ENCODE data around the gene SLC22A7.
"Not testable (repeated sequence)": the region's sequence is repeated elsewhere in the genome, so short reads cannot be mapped to it uniquely, and the experiment has no call there.

Gene SLC22A7

GRCh38 chr6:43295456-43295855, 2.6 kb upstream of the SLC22A7 start:
- TF ChIP-seq, protein P1, sequence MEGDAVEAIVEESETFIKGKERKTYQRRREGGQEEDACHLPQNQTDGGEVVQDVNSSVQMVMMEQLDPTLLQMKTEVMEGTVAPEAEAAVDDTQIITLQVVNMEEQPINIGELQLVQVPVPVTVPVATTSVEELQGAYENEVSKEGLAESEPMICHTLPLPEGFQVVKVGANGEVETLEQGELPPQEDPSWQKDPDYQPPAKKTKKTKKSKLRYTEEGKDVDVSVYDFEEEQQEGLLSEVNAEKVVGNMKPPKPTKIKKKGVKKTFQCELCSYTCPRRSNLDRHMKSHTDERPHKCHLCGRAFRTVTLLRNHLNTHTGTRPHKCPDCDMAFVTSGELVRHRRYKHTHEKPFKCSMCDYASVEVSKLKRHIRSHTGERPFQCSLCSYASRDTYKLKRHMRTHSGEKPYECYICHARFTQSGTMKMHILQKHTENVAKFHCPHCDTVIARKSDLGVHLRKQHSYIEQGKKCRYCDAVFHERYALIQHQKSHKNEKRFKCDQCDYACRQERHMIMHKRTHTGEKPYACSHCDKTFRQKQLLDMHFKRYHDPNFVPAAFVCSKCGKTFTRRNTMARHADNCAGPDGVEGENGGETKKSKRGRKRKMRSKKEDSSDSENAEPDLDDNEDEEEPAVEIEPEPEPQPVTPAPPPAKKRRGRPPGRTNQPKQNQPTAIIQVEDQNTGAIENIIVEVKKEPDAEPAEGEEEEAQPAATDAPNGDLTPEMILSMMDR (IDR thresholded peaks at IDR 0.05; ENCODE audit: insufficient read depth, low read depth, low read length, missing control alignments) = no peak
- H3K4me3 ChIP-seq (ENCODE audit: low read length) = no peak overlapping the region

DNA sequence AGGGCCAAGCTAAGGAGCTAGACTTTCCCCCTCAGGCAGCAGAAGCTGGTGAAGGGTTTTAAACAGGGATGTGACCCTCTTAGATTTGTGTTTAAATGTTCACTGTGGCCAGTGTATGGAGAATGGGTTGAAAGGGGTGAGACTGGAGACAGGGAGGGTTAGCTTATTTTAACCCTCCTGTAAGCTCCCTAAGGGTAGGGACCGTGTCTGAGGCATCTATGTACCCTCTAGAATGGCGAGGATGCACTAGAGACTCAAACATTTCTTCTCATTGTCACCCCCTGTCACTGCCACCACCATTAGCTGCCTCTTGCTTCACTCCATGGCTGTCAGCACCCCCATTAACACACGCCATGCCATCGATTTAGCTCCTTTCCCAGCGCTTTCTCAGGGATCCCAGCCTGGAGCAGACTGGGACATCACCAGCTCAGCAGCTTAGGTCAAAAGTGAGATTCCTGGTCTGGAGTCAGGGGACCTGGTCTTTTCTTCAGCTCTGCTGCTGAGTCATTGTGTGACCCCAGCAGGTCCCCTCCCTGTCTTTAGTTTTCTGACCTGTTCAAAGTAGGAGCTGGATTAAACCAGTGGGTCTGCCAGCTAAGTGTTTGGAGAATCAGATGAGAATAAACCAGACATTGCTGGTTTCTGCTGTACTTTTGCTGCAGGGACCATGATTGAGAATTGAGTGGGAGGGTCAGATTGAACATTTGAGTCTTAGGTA, 1.1 kb upstream of the SLC22A7 start:
- H3K4me3 ChIP-seq (ENCODE audit: low read length) = no peak overlapping the region
- TF ChIP-seq, protein P1 (IDR thresholded peaks at IDR 0.05; ENCODE audit: insufficient read depth, low read depth, low read length, missing control alignments) = no peak
- DNase-seq (ENCODE audit: low read depth) = no peak

More at GRCh38 chr6:43295456-43295855, 2.6 kb upstream of the SLC22A7 start:
- no peak for DNase-seq (ENCODE audit: low read depth)

DNA sequence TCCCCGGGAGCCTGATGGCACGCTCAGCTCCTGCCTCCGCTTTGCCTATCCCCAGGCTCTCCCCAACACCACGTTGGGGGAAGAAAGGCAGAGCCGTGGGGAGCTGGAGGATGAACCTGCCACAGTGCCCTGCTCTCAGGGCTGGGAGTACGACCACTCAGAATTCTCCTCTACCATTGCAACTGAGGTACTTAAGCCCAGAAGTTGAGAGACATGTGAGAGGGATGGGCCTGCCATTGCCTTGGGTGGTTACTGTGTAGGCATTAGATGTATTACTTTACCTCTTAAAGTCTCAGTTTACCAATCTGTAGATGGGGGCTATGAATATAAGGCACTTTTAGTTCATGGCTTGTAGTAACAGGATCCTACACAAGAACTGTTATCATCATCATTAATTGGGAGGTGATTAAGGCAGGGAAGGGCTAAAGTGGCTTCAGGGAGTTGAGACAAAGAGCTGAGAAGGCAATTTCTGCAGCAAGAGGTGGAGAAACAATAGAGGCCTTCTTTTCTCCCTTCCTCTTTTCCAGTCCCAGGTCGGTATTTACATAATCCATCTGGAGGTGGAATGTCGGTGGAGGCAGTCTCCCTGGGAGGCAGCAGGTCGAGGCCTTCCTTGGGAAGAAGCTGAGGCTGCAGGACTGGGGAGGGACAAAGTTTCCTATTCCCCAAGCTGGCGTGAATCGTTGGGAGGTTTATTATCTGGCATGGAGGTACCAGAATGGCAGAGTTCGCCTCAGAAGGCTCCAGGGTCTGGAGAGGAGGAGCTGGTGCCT, 691 bp downstream of the SLC22A7 start:
- TF ChIP-seq, protein P1 (IDR thresholded peaks at IDR 0.05; ENCODE audit: insufficient read depth, low read depth, low read length, missing control alignments) = no peak
- DNase-seq (ENCODE audit: low read depth) = no peak
- H3K4me3 ChIP-seq (ENCODE audit: low read length) = no peak overlapping the region

DNA sequence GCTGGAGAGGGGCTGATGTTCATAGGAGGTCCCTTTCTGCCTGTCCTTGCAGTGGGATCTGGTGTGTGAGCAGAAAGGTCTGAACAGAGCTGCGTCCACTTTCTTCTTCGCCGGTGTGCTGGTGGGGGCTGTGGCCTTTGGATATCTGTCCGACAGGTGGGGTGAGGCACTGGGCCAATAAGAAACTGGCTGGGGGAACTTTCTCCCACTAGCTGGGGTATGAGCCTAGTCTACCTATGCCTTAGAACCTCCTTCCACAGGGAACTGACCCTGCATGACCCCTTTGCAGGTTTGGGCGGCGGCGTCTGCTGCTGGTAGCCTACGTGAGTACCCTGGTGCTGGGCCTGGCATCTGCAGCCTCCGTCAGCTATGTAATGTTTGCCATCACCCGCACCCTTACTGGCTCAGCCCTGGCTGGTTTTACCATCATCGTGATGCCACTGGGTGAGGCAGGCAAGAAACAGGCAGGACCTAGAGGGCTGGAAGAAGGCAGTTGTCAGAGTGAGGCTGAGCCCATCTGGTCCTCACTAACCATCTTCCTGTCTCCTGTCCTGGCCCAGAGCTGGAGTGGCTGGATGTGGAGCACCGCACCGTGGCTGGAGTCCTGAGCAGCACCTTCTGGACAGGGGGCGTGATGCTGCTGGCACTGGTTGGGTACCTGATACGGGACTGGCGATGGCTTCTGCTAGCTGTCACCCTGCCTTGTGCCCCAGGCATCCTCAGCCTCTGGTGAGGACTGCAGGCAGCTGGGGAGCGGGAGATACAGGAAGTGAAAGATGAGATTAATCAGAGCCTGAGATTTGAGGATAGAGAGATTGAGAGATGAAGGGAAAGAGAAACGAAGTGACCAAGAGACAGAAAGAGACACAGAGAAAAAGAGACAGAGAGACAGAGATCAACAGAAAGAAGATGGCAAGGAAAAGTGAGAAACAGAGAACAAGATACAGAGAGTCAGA, 1.6 kb downstream of the SLC22A7 start:
- DNase-seq (ENCODE audit: low read depth) = no peak
- TF ChIP-seq, protein P1 (IDR thresholded peaks at IDR 0.05; ENCODE audit: insufficient read depth, low read depth, low read length, missing control alignments) = no peak
- H3K4me3 ChIP-seq (ENCODE audit: low read length) = no peak overlapping the region

DNA sequence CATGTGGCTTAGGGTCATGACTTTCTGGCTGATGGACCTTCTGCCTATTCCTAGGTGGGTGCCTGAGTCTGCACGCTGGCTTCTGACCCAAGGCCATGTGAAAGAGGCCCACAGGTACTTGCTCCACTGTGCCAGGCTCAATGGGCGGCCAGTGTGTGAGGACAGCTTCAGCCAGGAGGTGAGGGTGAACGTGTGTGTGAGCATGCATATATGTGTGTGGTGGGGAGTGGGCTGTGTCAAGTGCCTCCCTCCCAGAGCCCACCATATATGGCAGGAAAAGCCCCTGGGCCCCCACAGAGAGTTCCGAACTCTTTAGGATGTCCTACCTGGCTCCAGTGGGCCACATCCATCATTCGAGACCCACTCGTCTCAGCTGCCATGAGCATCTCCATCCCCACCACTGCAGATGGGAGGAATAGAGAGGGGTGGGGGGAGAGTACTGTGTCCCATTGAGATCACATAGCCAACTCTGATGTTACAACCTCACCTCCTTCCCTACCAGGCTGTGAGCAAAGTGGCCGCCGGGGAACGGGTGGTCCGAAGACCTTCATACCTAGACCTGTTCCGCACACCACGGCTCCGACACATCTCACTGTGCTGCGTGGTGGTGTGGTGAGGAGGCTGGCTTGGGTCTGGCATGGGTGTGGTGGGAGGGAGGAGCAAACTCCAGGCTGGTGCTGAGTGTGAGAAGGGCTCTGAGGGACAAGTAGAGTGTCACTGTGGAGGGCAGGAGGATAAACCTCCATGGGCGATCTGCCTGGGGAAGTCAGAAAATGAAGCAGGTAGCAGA, 3.2 kb downstream of the SLC22A7 start:
- H3K4me3 ChIP-seq (ENCODE audit: low read length) = no peak overlapping the region
- TF ChIP-seq, protein P1 (IDR thresholded peaks at IDR 0.05; ENCODE audit: insufficient read depth, low read depth, low read length, missing control alignments) = no peak
- DNase-seq (ENCODE audit: low read depth) = no peak

DNA sequence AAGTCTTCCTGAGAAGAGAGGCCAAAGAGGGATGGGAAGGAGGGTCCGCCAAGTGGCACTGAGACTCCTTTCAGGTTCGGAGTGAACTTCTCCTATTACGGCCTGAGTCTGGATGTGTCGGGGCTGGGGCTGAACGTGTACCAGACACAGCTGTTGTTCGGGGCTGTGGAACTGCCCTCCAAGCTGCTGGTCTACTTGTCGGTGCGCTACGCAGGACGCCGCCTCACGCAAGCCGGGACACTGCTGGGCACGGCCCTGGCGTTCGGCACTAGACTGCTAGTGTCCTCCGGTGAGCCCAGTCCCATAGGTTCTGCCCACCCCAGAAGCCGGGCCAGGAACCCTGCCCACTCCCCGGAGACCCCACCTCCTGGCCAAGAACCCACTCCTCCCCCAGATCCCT, 4.1 kb downstream of the SLC22A7 start:
- no peak for DNase-seq (ENCODE audit: low read depth)
- no peak overlapping the region for H3K4me3 ChIP-seq (ENCODE audit: low read length)
- TF ChIP-seq, protein P1 (IDR thresholded peaks at IDR 0.05; ENCODE audit: insufficient read depth, low read depth, low read length, missing control alignments) = no peak

DNA sequence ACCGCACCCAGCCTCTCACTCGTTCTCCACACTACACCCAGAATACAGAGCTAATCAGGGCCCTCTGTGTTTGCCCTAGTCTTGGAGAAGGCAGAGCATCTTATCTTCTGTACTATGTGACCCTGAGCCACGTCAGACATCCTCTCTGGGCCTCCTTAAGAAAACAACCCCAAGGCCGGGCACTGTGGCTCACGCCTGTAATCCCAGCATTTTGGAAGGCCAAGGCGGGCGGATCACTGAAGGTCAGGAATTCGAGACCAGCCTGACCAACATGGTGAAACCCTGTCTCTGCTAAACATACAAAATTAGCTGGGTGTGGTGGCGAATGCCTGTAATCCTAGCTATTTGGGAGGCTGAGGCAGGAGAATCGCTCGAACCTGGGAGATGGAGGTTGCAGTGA, 4.9 kb downstream of the SLC22A7 start:
- not testable (repeated sequence) for DNase-seq (ENCODE audit: low read depth); H3K4me3 ChIP-seq (ENCODE audit: low read length)
